Smooth muscle cell (in vitro differentiated cells): Measurements from ENCODE around the gene VSIG2. TPM values are rescaled to one million over a fixed set of nuclear protein-coding genes. Genes with fewer than 3 reads are reported as not detected.
A peak's percentile ranks its signal among the peaks of the same experiment; 100 is the strongest.

Experiments used
- DNase-seq: peaks from one replicate; lab custom pipeline; 2025; ENCODE audit not compliant: unreplicated experiment; lab: John Stamatoyannopoulos, UW
- H2AFZ ChIP-seq: fragments of 200-600 bp; sonication (generic); 2 replicates; pipeline ENCODE4 v1.6.0; 2016; ENCODE audit warnings: antibody characterized with exemption, low read depth, mild to moderate bottlenecking
- H3F3A ChIP-seq: fragments of 200-600 bp; sonication (generic); 2 replicates; pipeline ENCODE4 v1.6.0; 2017; ENCODE audit warnings: antibody characterized with exemption, low read depth
- H3K27ac ChIP-seq: fragments of 200-600 bp; sonication (generic); 2 replicates; pipeline ENCODE4 v1.5.1; 2016; ENCODE audit warnings: low read depth, mild to moderate bottlenecking
- H3K27me3 ChIP-seq: fragments of 200-600 bp; sonication (generic); 2 replicates; pipeline ENCODE4 v1.6.1; 2016; ENCODE audit warnings: low read depth, mild to moderate bottlenecking
- H3K36me3 ChIP-seq: fragments of 200-600 bp; sonication (generic); 2 replicates; pipeline ENCODE4 v1.5.1; 2016; ENCODE audit warnings: low read depth
- H3K4me1 ChIP-seq: fragments of 200-600 bp; sonication (generic); 2 replicates; pipeline ENCODE4 v1.5.1; 2016; ENCODE audit warnings: low read depth
- H3K4me2 ChIP-seq: fragments of 200-600 bp; sonication (generic); 2 replicates; pipeline ENCODE4 v1.6.0; 2016; ENCODE audit warnings: mild to moderate bottlenecking
- H3K4me3 ChIP-seq: fragments of 200-600 bp; sonication (generic); 2 replicates; pipeline ENCODE4 v1.5.1; 2016; ENCODE audit warnings: mild to moderate bottlenecking
- H3K79me2 ChIP-seq: fragments of 200-600 bp; sonication (generic); 2 replicates; pipeline ENCODE4 v1.6.0; 2016; ENCODE audit warnings: low read depth, mild to moderate bottlenecking
- H3K9ac ChIP-seq: fragments of 200-600 bp; sonication (generic); 2 replicates; pipeline ENCODE4 v1.6.0; 2016; ENCODE audit warnings: low read depth
- H3K9me3 ChIP-seq: fragments of 200-600 bp; sonication (generic); replicated peaks from 2 replicates; pipeline ENCODE4 v1.5.1; 2016; ENCODE audit warnings: low read depth
- H4K20me1 ChIP-seq: fragments of 200-600 bp; sonication (generic); 2 replicates; pipeline ENCODE4 v1.6.0; 2016; ENCODE audit warnings: low read depth
- CTCF ChIP-seq: fragments of 200-600 bp; sonication (generic); IDR thresholded peaks from 2 replicates; pipeline ENCODE4 v1.5.1; 2017; ENCODE audit warnings: borderline replicate concordance, mild to moderate bottlenecking, antibody characterized with exemption; ENCODE audit not compliant: insufficient read depth, poor library complexity, severe bottlenecking
- WGBS: methylation state at CpG from one replicate; pipeline ENCODE4 v1.1.7; 2016; ENCODE audit warnings: low lambda C conversion rate; 5-methylcytosine and 5-hydroxymethylcytosine counted together
- polyA plus RNA-seq: library from polyadenylated mRNA; unstranded; fragments of >200 nt; fragmentation: Nextera tagmentation; extraction: Ambion mirVana; gene quantifications from 2 replicates; pipeline ENCODE4 v1.2.1, GENCODE V29; 2016
- total RNA-seq: library from RNA; depleted of rRNA; stranded (reverse); fragments of >200 nt; gene quantifications from 2 replicates; pipeline ENCODE4 v1.2.3, GENCODE V29; 2014

VSIG2 gene
- total and polyA plus RNA-seq, 2 experiments from 2014 or later: not detected

- no peak for TF ChIP-seq CTCF
- Histone ChIP-seq H3F3A (no peaks in the 10 kb centered on the region), H3K9ac (no peak overlapping the region), H3K9me3 (no peaks in the 10 kb centered on the region), H3K27me3 (peaks cover 75% of the 10 kb centered on the region), H3K27ac (no peak overlapping the region), H4K20me1 (no peaks in the 10 kb centered on the region), H3K36me3 (no peaks in the 10 kb centered on the region), H3K4me3 (no peak overlapping the region), H2AFZ (no peak overlapping the region), H3K79me2 (no peaks in the 10 kb centered on the region), H3K4me2 (peak overlapping the region; percentile 84), H3K4me1 (peaks cover 15% of the 10 kb centered on the region)
- 62% methylated on average over 7 of the region's 7 CpGs for WGBS
- no peak for DNase-seq
Observed at GRCh38 chr11:124717421-124717785, 34.7 kb downstream of the VSIG2 start.

- Histone ChIP-seq H3K4me1 (peaks cover 15% of the 10 kb centered on the region), H3K36me3 (no peaks in the 10 kb centered on the region), H3K9ac (no peak overlapping the region), H3K27ac (no peak overlapping the region), H3K27me3 (peaks cover 67% of the 10 kb centered on the region), H4K20me1 (no peaks in the 10 kb centered on the region), H3F3A (no peaks in the 10 kb centered on the region), H3K4me3 (no peak overlapping the region), H2AFZ (no peak overlapping the region), H3K79me2 (no peaks in the 10 kb centered on the region), H3K4me2 (no peak overlapping the region), H3K9me3 (no peaks in the 10 kb centered on the region)
- DNase-seq: no peak
- TF ChIP-seq CTCF: no peak
- WGBS: 63% methylated on average over 3 of the region's 3 CpGs
Observed at GRCh38 chr11:124716591-124716990, 35.5 kb downstream of the VSIG2 start.

- peaks cover 25% of the 10 kb centered on the region for H3K27me3 ChIP-seq
- H3K27ac ChIP-seq: no peak overlapping the region
- no peak overlapping the region for H3K9ac ChIP-seq
- H3K4me1 ChIP-seq: peaks cover 1% of the 10 kb centered on the region
- no peaks in the 10 kb centered on the region for H4K20me1 ChIP-seq
- H3K4me3 ChIP-seq: no peak overlapping the region
- H3K4me2 ChIP-seq: no peak overlapping the region
- DNase-seq: no peak
- no peaks in the 10 kb centered on the region for H3K36me3 ChIP-seq
- TF ChIP-seq CTCF: no peak
- no peak overlapping the region for H2AFZ ChIP-seq
- no peaks in the 10 kb centered on the region for H3F3A ChIP-seq
- H3K79me2 ChIP-seq: no peaks in the 10 kb centered on the region
- no peaks in the 10 kb centered on the region for H3K9me3 ChIP-seq
- WGBS: 81% methylated on average over 3 of the region's 3 CpGs
Observed at GRCh38 chr11:124712392-124712791, 39.7 kb downstream of the VSIG2 start.

GRCh38 chr11:124707829-124708228 lies 44.2 kb downstream of the VSIG2 start:
- no peak overlapping the region for H3K4me2 ChIP-seq
- H3K4me3 ChIP-seq: no peak overlapping the region
- DNase-seq: no peak
- H2AFZ ChIP-seq: no peak overlapping the region
- no peaks in the 10 kb centered on the region for H3K9me3 ChIP-seq
- no peaks in the 10 kb centered on the region for H3K79me2 ChIP-seq
- H4K20me1 ChIP-seq: no peaks in the 10 kb centered on the region
- 90% methylated on average over 4 of the region's 4 CpGs for WGBS
- TF ChIP-seq CTCF: no peak
- no peaks in the 10 kb centered on the region for H3K27me3 ChIP-seq
- no peak overlapping the region for H3K9ac ChIP-seq
- no peaks in the 10 kb centered on the region for H3F3A ChIP-seq
- H3K27ac ChIP-seq: no peak overlapping the region
- no peaks in the 10 kb centered on the region for H3K36me3 ChIP-seq
- H3K4me1 ChIP-seq: no peaks in the 10 kb centered on the region
